ENCODE data around the gene KIR3DL2.

DNA sequence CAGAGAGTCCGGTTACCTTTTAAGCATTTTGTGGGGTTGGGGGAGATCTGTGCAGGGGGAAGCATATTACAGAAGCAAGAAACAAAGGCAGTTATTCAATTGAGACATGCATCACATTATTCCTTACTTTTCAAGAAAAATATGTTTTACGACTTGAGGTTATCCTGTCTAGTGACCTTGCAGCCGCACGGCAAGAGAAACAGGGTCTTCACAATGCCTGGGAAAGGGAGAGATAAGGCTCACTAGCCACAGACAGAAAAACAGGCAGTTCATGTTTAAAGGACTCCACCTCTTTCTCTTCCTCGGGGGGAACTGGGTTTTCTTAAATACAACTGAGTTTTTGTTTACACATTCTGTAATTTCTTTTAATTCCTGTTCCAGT, 55.2 kb downstream of the KIR3DL2 start:
- no peak for TF ChIP-seq CEBPB (IDR thresholded peaks at IDR 0.05)
- TF ChIP-seq, protein P1, sequence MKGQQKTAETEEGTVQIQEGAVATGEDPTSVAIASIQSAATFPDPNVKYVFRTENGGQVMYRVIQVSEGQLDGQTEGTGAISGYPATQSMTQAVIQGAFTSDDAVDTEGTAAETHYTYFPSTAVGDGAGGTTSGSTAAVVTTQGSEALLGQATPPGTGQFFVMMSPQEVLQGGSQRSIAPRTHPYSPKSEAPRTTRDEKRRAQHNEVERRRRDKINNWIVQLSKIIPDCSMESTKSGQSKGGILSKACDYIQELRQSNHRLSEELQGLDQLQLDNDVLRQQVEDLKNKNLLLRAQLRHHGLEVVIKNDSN (IDR thresholded peaks at IDR 0.05) = no peak
- no peak for TF ChIP-seq EGR1 (IDR thresholded peaks at IDR 0.05)
- no peak for TF ChIP-seq EP300 (IDR thresholded peaks at IDR 0.05; ENCODE audit: borderline replicate concordance)
